Measurements from ENCODE around the gene EMILIN1.
A peak's percentile ranks its signal among the peaks of the same experiment; 100 is the strongest.

The EMILIN1 gene

DNA sequence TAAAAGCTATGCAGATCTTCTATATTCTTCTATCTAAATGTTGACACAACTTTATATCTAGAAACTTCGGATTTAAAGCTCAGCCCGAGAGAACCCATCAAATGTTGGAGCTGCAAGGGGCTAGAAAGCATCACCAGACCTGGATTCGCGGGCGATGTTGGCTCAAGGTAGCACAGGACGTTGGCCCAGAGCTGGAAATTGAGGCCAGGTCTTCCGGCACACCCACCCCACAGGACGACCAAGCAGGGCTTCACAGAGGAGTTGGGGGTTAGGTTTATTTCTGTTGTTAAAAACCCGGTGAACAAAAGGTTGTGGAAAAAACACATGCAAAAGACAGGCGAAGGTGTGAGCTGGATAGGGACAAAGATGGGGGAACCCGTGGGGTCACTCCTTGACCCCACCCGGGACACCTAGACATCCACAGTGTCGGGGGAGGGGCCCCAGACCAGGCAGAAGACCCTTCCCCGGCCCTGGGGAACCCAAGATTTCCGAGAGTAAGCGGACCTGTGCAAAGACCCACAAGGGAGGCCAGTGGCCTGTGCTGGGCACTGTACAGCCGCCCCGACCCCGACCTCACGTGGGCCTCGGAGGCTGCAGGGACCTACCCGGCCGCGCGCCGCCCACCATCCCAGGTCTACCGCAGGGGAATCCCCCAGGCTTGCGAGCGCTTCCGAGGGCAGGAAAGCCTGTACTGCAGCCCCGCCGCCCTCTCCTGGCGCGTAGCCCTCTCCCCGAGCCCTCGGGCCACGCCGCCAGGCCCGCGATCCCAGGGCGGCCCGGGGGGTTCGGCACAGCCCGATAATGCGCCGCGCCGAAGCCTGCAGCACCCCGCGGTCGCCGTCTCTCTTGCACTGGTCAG, 28.8 kb upstream of the EMILIN1 start:
- peak; percentile 32 for DNase-seq (ENCODE audit: low read depth)

DNA sequence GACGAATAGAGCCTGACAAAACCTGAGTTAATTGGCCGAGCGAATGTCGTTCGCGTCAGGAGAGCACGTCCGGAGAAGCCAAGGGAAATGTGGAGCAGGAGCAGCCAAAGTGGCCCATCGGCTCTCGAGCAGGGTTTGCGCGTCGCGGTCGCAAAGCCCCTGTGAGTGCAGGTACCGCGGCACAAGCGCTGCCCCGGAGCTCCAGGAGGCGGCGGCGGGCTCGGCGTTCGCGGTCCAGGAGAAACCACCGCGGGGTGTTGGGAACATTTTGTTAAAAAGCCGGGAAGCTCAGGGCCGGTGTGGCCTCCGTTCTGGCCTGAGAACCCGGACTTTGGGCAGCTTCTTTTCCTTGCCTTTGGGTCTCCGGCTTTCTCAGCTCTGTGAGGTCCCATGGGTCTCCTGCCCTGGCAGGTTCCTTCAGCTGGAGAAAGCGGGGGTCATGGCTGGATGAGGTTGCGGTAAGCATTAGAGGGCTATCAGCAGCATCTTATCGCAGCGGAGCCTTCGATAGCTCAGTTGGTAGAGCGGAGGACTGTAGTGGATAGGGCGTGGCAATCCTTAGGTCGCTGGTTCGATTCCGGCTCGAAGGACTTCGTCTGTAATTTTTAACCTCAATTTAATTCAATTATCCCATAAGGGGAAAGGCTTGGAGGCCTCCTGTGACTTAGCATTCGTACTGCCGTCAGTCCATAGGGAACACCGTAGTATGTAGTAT, 28.0 kb upstream of the EMILIN1 start:
- TF ChIP-seq, protein P1, sequence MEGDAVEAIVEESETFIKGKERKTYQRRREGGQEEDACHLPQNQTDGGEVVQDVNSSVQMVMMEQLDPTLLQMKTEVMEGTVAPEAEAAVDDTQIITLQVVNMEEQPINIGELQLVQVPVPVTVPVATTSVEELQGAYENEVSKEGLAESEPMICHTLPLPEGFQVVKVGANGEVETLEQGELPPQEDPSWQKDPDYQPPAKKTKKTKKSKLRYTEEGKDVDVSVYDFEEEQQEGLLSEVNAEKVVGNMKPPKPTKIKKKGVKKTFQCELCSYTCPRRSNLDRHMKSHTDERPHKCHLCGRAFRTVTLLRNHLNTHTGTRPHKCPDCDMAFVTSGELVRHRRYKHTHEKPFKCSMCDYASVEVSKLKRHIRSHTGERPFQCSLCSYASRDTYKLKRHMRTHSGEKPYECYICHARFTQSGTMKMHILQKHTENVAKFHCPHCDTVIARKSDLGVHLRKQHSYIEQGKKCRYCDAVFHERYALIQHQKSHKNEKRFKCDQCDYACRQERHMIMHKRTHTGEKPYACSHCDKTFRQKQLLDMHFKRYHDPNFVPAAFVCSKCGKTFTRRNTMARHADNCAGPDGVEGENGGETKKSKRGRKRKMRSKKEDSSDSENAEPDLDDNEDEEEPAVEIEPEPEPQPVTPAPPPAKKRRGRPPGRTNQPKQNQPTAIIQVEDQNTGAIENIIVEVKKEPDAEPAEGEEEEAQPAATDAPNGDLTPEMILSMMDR (IDR thresholded peaks at IDR 0.05; ENCODE audit: insufficient read depth, low read depth, low read length, missing control alignments), result peak; percentile 45
- peak overlapping the region; percentile 86 for H3K4me3 ChIP-seq (ENCODE audit: low read length)
- DNase-seq (ENCODE audit: low read depth), result peak; percentile 91

More for the DNA sequence above, 28.8 kb upstream of the EMILIN1 start:
- H3K4me3 ChIP-seq (ENCODE audit: low read length), result peak overlapping the region; percentile 86
- TF ChIP-seq, protein P1 (IDR thresholded peaks at IDR 0.05; ENCODE audit: insufficient read depth, low read depth, low read length, missing control alignments), result no peak

DNA sequence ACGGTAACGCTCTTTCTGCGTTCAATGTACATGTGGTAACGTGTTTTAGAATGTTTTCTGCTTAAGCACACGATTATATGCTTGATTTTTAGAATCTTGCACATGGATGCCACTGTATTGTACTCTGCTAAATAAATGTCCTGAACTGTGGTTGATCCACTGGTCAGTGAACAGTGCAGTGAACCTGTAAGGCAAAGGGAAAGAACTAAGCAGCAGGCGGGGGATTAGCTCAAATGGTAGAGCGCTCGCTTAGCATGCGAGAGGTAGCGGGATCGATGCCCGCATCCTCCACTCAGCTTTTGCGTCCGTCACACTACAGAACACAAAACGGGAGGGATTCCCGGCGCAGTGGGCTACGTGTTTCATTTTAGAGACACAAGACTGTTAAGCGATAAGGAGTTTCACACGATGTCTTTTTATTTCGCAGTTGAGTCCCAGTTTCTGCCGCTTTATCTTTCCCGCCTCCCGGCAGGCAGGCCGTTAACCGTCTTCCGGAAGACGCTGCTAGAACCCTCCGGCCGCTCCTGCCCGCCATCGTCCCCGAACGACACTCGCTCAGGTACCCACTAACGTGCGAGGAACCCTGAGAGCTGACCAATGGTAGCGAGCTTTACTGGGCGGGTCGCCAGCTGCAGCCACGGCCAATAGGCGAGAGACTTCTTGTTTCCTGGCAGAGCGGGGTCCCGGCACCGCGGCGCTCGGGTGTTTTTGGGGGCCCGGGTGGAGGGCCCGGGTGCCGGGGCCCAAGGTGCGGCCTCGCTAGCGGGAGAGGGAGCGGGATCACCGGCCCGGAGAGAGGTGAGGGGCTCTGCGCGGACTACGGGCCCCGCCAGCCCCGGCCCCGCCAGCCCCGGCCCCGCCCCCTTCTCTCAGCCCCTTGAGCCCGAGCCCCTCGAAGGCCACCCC, 27.2 kb upstream of the EMILIN1 start, which contains the start of gene AGBL5:
TSS of gene AGBL5 (plus strand) at position 673 of the 906 bp plus-strand sequence. CDS start 1,291 bp downstream, outside the sequence.
- peak within 1 kb of the TSS; percentile 86 for H3K4me3 ChIP-seq (ENCODE audit: low read length)
- TF ChIP-seq, protein P1 (IDR thresholded peaks at IDR 0.05; ENCODE audit: insufficient read depth, low read depth, low read length, missing control alignments), result no peak
- DNase-seq (ENCODE audit: low read depth), result peak; percentile 95

DNA sequence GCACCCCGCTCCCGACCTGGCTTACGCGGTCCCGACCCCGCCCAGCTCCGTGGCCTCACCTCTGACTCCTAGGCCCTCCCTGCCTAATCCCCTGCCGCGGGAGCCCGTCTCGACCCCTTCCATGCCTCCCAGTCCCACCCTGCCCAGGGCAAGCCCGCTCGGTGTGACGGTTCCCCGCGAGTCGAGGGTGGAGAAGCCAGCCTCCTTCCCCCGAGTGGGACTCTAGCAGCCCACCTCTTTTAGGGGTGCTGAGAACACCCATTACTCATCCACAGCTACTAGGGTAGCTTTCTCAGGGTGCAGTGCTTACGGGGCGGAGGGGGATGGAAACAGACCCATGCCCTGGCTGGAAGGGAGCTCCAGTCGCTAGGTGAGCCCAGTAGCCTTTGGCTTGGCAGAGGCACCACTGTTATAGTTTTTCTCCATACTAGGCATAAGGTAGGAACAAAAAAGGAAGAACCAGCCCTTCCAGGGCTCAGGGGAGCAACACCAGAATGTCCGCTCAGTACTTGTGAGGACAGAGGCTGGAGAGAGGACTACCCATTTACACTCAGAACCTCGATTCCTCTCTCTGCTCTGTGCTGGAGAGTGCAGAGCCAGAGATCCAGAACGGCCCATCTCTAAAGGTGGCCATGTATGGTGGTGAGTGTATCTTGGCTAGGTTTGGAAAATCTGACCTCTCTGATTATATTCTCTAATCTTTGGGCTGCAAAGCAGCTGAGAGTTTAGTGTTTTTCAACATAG, 26.3 kb upstream of the EMILIN1 start:
- H3K4me3 ChIP-seq (ENCODE audit: low read length), result peak overlapping the region; percentile 86
- no peak for DNase-seq (ENCODE audit: low read depth)
- TF ChIP-seq, protein P1 (IDR thresholded peaks at IDR 0.05; ENCODE audit: insufficient read depth, low read depth, low read length, missing control alignments), result no peak

DNA sequence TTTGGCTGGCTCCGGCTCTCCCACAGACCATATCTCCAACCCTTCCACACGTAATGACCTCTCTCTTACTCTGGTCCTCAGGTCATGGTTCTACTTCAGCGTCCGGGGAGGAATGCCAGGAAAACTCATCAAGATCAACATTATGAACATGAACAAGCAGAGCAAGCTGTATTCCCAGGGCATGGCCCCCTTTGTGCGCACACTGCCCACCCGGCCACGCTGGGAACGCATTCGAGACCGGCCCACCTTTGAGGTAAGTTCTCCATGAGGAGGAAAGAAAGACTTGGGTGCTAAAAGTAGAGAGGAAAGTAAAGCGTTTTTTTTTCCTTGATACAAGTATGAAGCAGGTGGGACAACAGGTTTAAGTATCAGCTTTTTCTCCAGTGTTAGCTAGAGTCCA, 25.1 kb upstream of the EMILIN1 start:
- no peak overlapping the region for H3K4me3 ChIP-seq (ENCODE audit: low read length)
- TF ChIP-seq, protein P1 (IDR thresholded peaks at IDR 0.05; ENCODE audit: insufficient read depth, low read depth, low read length, missing control alignments), result no peak

DNA sequence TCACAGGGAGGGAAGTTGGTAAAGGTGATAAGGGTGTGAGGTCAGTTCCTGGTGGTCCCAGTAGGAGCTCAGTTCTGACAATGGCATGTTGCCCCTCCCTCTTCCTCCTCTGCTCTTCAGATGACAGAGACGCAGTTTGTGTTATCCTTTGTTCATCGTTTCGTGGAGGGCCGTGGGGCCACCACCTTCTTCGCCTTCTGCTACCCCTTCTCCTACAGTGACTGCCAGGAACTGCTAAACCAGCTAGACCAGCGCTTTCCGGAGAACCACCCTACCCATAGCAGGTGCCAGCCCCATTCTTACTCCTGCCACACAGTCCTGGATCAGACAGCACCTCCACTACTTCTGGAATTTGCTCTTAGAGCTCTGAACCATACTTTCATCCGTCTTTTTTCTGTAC, 24.6 kb upstream of the EMILIN1 start:
- no peak overlapping the region for H3K4me3 ChIP-seq (ENCODE audit: low read length)
- DNase-seq (ENCODE audit: low read depth), result no peak
- TF ChIP-seq, protein P1 (IDR thresholded peaks at IDR 0.05; ENCODE audit: insufficient read depth, low read depth, low read length, missing control alignments), result no peak

More for the DNA sequence above, 25.1 kb upstream of the EMILIN1 start:
- DNase-seq (ENCODE audit: low read depth), result no peak
